SK-N-SH treated with all-trans-retinoic acid at 6 μM for 48 hours (cell line): ENCODE data around the gene SERINC1.

Experiments
- ATAC-seq: fragments of 200-7000 bp; cut with Tn5 transposase; 3 replicates; pipeline ENCODE4 v1.9.1; 2020; ENCODE audit warnings: mild to moderate bottlenecking, moderate library complexity
- ARNTL ChIP-seq: fragments of 450-650 bp; formaldehyde crosslinking; IDR thresholded peaks from 2 replicates; pipeline ENCODE4 v1.5.0; 2020; ENCODE audit warnings: low read depth, mild to moderate bottlenecking, moderate library complexity, borderline replicate concordance
- BACH2 ChIP-seq: fragments of 250-450 bp; sonication (Bioruptor Pico); IDR thresholded peaks from 2 replicates; pipeline ENCODE4 v1.9.0; 2021; ENCODE audit warnings: mild to moderate bottlenecking, borderline replicate concordance
- CSDC2 ChIP-seq: fragments of 250-450 bp; sonication (Bioruptor Pico); IDR thresholded peaks from 2 replicates; pipeline ENCODE4 v1.5.0; 2020; ENCODE audit warnings: mild to moderate bottlenecking, moderate library complexity
- CSRNP3 ChIP-seq: fragments of 250-450 bp; sonication (Bioruptor Pico); IDR thresholded peaks from 2 replicates; pipeline ENCODE4 v1.5.1; 2021; ENCODE audit warnings: mild to moderate bottlenecking, moderate library complexity
- ESRRG ChIP-seq: fragments of 250-450 bp; sonication (Bioruptor Pico); IDR thresholded peaks from 2 replicates; pipeline ENCODE4 v1.6.1; 2021; ENCODE audit warnings: mild to moderate bottlenecking
- GLIS3 ChIP-seq: fragments of 250-450 bp; sonication (Bioruptor Pico); IDR thresholded peaks from 2 replicates; pipeline ENCODE4 v1.5.0; 2020; ENCODE audit warnings: mild to moderate bottlenecking, moderate library complexity
- ISL1 ChIP-seq: fragments of 250-450 bp; sonication (Bioruptor Pico); IDR thresholded peaks from 2 replicates; pipeline ENCODE4 v2.1.2; 2022; ENCODE audit warnings: mild to moderate bottlenecking, moderate library complexity
- OSR1 ChIP-seq: fragments of 250-450 bp; sonication (Bioruptor Pico); IDR thresholded peaks from 2 replicates; pipeline ENCODE4 v1.8.0; 2022; ENCODE audit warnings: moderate library complexity, mild to moderate bottlenecking, inconsistent platforms
- PATZ1 ChIP-seq: fragments of 250-450 bp; sonication (Bioruptor Pico); IDR thresholded peaks from 2 replicates; pipeline ENCODE4 v1.8.0; 2020; ENCODE audit warnings: mild to moderate bottlenecking, moderate library complexity, borderline replicate concordance
- POU6F1 ChIP-seq: fragments of 250-450 bp; sonication (Bioruptor Pico); IDR thresholded peaks from 2 replicates; pipeline ENCODE4 v1.8.0; 2021; ENCODE audit warnings: low read depth, mild to moderate bottlenecking, moderate library complexity, borderline replicate concordance
- PPARA ChIP-seq: fragments of 250-450 bp; sonication (Bioruptor Pico); IDR thresholded peaks from 2 replicates; pipeline ENCODE4 v1.5.0; 2020; ENCODE audit warnings: mild to moderate bottlenecking, borderline replicate concordance
- RARB ChIP-seq: fragments of 250-450 bp; sonication (Bioruptor Pico); IDR thresholded peaks from 2 replicates; pipeline ENCODE4 v1.8.0; 2021; ENCODE audit warnings: mild to moderate bottlenecking, moderate library complexity
- TCF4 ChIP-seq: fragments of 250-450 bp; sonication (Bioruptor Pico); IDR thresholded peaks from 2 replicates; pipeline ENCODE4 v1.8.0; 2021; ENCODE audit warnings: mild to moderate bottlenecking, moderate library complexity, borderline replicate concordance
- TOX ChIP-seq: fragments of 250-450 bp; sonication (Bioruptor Pico); IDR thresholded peaks from 2 replicates; pipeline ENCODE4 v1.8.0; 2021; ENCODE audit warnings: mild to moderate bottlenecking, moderate library complexity, borderline replicate concordance
- TSHZ2 ChIP-seq: fragments of 250-450 bp; sonication (Bioruptor Pico); IDR thresholded peaks from 2 replicates; pipeline ENCODE4 v1.5.0; 2020; ENCODE audit warnings: mild to moderate bottlenecking, moderate library complexity
- ZC3H10 ChIP-seq: fragments of 250-450 bp; sonication (Bioruptor Pico); IDR thresholded peaks from 2 replicates; pipeline ENCODE4 v1.5.1; 2021; ENCODE audit warnings: mild to moderate bottlenecking, moderate library complexity
- ZFP3 ChIP-seq: fragments of 250-450 bp; sonication (Bioruptor Pico); IDR thresholded peaks from 2 replicates; pipeline ENCODE4 v1.5.0; 2020; ENCODE audit warnings: mild to moderate bottlenecking, moderate library complexity
- ZFP30 ChIP-seq: fragments of 450-650 bp; formaldehyde crosslinking; IDR thresholded peaks from 2 replicates; pipeline ENCODE4 v1.5.0; 2022; ENCODE audit warnings: mild to moderate bottlenecking, moderate library complexity
- ZNF565 ChIP-seq: fragments of 450-650 bp; formaldehyde crosslinking; conservative IDR thresholded peaks from 2 replicates; pipeline ENCODE4 v1.5.0; 2020; ENCODE audit warnings: low read depth, mild to moderate bottlenecking, moderate library complexity
- ZNF70 ChIP-seq: fragments of 450-650 bp; formaldehyde crosslinking; IDR thresholded peaks from 2 replicates; pipeline ENCODE4 v1.5.0; 2020; ENCODE audit warnings: mild to moderate bottlenecking, moderate library complexity
- ZNF8 ChIP-seq: fragments of 450-650 bp; formaldehyde crosslinking; IDR thresholded peaks from 2 replicates; pipeline ENCODE4 v1.5.0; 2020; ENCODE audit warnings: mild to moderate bottlenecking, moderate library complexity
- TF ChIP-seq, protein P1 (sequence below): fragments of 250-450 bp; sonication (Bioruptor Pico); IDR thresholded peaks from 2 replicates; pipeline ENCODE4 v1.5.1; 2020; ENCODE audit warnings: low read depth, mild to moderate bottlenecking, moderate library complexity

Gene SERINC1

GRCh38 chr6:122404444-122404843, 67.2 kb downstream of the SERINC1 start:
- no peak for ATAC-seq
- TF ChIP-seq TSHZ2 (no peak), OSR1 (no peak), PATZ1 (CRISPR knock-in tag) (no peak), ZNF8 (no peak), GLIS3 (CRISPR knock-in tag) (no peak), CSDC2 (CRISPR knock-in tag) (no peak), ZC3H10 (CRISPR knock-in tag) (no peak), RARB (CRISPR knock-in tag) (no peak), CSRNP3 (CRISPR knock-in tag) (no peak), ZFP3 (CRISPR knock-in tag) (no peak), PPARA (no peak), ESRRG (CRISPR knock-in tag) (no peak), ISL1 (CRISPR knock-in tag) (no peak), POU6F1 (CRISPR knock-in tag) (no peak), TOX (CRISPR knock-in tag) (no peak), ZNF565 (CRISPR knock-in tag) (no peak), ZNF70 (CRISPR knock-in tag) (no peak), ZFP30 (CRISPR knock-in tag) (no peak)
- TF ChIP-seq, protein P1, sequence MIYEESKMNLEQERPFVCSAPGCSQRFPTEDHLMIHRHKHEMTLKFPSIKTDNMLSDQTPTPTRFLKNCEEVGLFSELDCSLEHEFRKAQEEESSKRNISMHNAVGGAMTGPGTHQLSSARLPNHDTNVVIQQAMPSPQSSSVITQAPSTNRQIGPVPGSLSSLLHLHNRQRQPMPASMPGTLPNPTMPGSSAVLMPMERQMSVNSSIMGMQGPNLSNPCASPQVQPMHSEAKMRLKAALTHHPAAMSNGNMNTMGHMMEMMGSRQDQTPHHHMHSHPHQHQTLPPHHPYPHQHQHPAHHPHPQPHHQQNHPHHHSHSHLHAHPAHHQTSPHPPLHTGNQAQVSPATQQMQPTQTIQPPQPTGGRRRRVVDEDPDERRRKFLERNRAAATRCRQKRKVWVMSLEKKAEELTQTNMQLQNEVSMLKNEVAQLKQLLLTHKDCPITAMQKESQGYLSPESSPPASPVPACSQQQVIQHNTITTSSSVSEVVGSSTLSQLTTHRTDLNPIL (CRISPR knock-in tag): no peak

DNA sequence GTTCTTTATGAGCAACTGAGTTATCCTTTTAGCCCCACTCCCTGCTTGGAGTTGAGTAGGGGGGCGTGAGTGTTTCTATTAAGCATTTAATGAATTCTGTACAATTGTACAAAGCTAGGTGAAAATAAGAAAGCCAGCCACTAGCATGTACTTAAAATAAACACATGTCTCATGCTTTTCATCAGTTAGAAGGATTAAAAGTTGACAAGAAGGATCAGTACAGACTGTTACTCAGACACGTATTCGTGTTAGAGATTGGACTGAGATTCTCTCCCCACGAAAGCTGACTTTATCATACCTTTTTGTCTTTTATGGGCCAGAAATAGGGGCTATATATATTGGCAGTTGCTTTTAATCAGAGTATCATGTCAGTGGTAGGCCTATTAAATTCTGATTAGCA, 70.5 kb downstream of the SERINC1 start:
- no peak for ATAC-seq
- TF ChIP-seq GLIS3 (CRISPR knock-in tag) (no peak), RARB (CRISPR knock-in tag) (no peak), ESRRG (CRISPR knock-in tag) (no peak), TCF4 (CRISPR knock-in tag) (no peak), CSDC2 (CRISPR knock-in tag) (no peak), PATZ1 (CRISPR knock-in tag) (no peak), BACH2 (CRISPR knock-in tag) (no peak), ZFP3 (CRISPR knock-in tag) (no peak), CSRNP3 (CRISPR knock-in tag) (no peak), ZNF70 (CRISPR knock-in tag) (no peak), ZFP30 (CRISPR knock-in tag) (no peak), ZNF565 (CRISPR knock-in tag) (no peak), ARNTL (CRISPR knock-in tag) (no peak), TOX (CRISPR knock-in tag) (no peak), ZC3H10 (CRISPR knock-in tag) (no peak), ISL1 (CRISPR knock-in tag) (no peak), POU6F1 (CRISPR knock-in tag) (no peak)
